PC-3 (cell line): Measurements from ENCODE around the gene AFF3. TPM values are rescaled to one million over a fixed set of nuclear protein-coding genes. Genes with fewer than 3 reads are reported as not detected.

Experiments used
- ATAC-seq: fragments of 200-7000 bp; cut with Tn5 transposase; 2 replicates; pipeline ENCODE4 v1.9.1; 2020; ENCODE audit warnings: mild to moderate bottlenecking, moderate library complexity
- BruUV-seq: library from RNA; stranded (reverse); fragments of 400-500 nt; replicated peaks from 2 replicates; lab custom pipeline; 2021; lab: Mats Ljungman, UMichigan
- CTCF ChIA-PET: fragments of 300-600 bp; sonication (Branson Sonifier 250); formaldehyde crosslinking; loops from one replicate; lab custom pipeline; 2022; ENCODE audit warnings: antibody characterized with exemption; lab: Charles Lee
- POLR2A ChIA-PET: fragments of 300-600 bp; sonication (Branson Sonifier 250); formaldehyde crosslinking; loops from one replicate; lab custom pipeline; 2022; ENCODE audit warnings: antibody characterized with exemption; ENCODE audit not compliant: unreplicated experiment; lab: Charles Lee
- DNase-seq: peaks from one replicate; pipeline ENCODE4 v3.0.0-alpha.2; 2015
- H2AFZ ChIP-seq: fragments of 300-600 bp; sonication (generic); 2 replicates; pipeline ENCODE4 v1.6.0; 2016; ENCODE audit warnings: antibody characterized with exemption, low read length
- H3F3A ChIP-seq: fragments of 300-600 bp; sonication (generic); one replicate; pipeline ENCODE4 v1.6.0; 2017; ENCODE audit warnings: antibody characterized with exemption, low read length, control low read depth, mild to moderate bottlenecking; ENCODE audit not compliant: unreplicated experiment
- H3K27ac ChIP-seq: fragments of 300-600 bp; sonication (generic); 2 replicates; pipeline ENCODE4 v1.5.1; 2016; ENCODE audit warnings: mild to moderate bottlenecking, low read length
- H3K27me3 ChIP-seq: fragments of 300-600 bp; sonication (generic); 2 replicates; pipeline ENCODE4 v1.6.1; 2016; ENCODE audit warnings: low read length, mixed read lengths
- H3K36me3 ChIP-seq: fragments of 300-600 bp; sonication (generic); 2 replicates; pipeline ENCODE4 v1.6.1; 2016; ENCODE audit warnings: low read depth, mixed run types, low read length, mixed read lengths
- H3K4me1 ChIP-seq: fragments of 300-600 bp; sonication (generic); 2 replicates; pipeline ENCODE4 v1.5.1; 2016; ENCODE audit warnings: low read length; ENCODE audit not compliant: insufficient read depth
- H3K4me2 ChIP-seq: fragments of 300-600 bp; sonication (generic); 2 replicates; pipeline ENCODE4 v1.6.0; 2016; ENCODE audit warnings: low read length
- H3K4me3 ChIP-seq: fragments of 300-600 bp; sonication (generic); 2 replicates; pipeline ENCODE4 v1.5.1; 2016; ENCODE audit warnings: mild to moderate bottlenecking, low read length, mixed read lengths
- H3K79me2 ChIP-seq: fragments of 300-600 bp; sonication (generic); 2 replicates; pipeline ENCODE4 v1.6.1; 2017; ENCODE audit warnings: low read length, mixed read lengths
- H3K9ac ChIP-seq: fragments of 300-600 bp; sonication (generic); 2 replicates; pipeline ENCODE4 v1.6.0; 2016; ENCODE audit warnings: mild to moderate bottlenecking, low read length
- H3K9me2 ChIP-seq: fragments of 300-600 bp; sonication (generic); replicated peaks from 2 replicates; pipeline ENCODE4 v1.6.1; 2016; ENCODE audit warnings: mixed run types, low read length, mixed read lengths
- H3K9me3 ChIP-seq: fragments of 300-600 bp; sonication (generic); 2 replicates; pipeline ENCODE4 v1.6.1; 2016; ENCODE audit warnings: low read length, mixed read lengths
- H4K20me1 ChIP-seq: fragments of 300-600 bp; sonication (generic); 2 replicates; pipeline ENCODE4 v1.6.1; 2016; ENCODE audit warnings: low read length, mixed read lengths
- EZH2 ChIP-seq: fragments of 300-600 bp; sonication (generic); IDR thresholded peaks from one replicate; pipeline ENCODE4 v1.6.1; 2017; ENCODE audit warnings: antibody characterized with exemption, mild to moderate bottlenecking, low read length; ENCODE audit not compliant: unreplicated experiment
- EZH2phosphoT487 ChIP-seq: fragments of 300-600 bp; sonication (generic); IDR thresholded peaks from 2 replicates; pipeline ENCODE4 v1.6.1; 2018; ENCODE audit warnings: mild to moderate bottlenecking, antibody characterized with exemption, low read length, borderline replicate concordance
- intact Hi-C: fragments of 100-400 bp; cut with micrococcal nuclease; formaldehyde crosslinking; loops from 2 replicates; pipeline ENCODE4 v1.9.0; 2023
- total RNA-seq: library from RNA; depleted of rRNA; stranded (reverse); fragments of >200 nt; gene quantifications from 2 replicates; pipeline ENCODE4 v1.2.3, GENCODE V29; 2014
- TF ChIP-seq, protein P1 (sequence below): fragments of 300-600 bp; sonication (generic); conservative IDR thresholded peaks from 2 replicates; pipeline ENCODE4 v1.5.1; 2017; ENCODE audit warnings: antibody characterized with exemption, low read depth, mild to moderate bottlenecking, low read length

AFF3 gene
- total RNA-seq, 1 experiment from 2014 or later = 0.04 TPM

DNA sequence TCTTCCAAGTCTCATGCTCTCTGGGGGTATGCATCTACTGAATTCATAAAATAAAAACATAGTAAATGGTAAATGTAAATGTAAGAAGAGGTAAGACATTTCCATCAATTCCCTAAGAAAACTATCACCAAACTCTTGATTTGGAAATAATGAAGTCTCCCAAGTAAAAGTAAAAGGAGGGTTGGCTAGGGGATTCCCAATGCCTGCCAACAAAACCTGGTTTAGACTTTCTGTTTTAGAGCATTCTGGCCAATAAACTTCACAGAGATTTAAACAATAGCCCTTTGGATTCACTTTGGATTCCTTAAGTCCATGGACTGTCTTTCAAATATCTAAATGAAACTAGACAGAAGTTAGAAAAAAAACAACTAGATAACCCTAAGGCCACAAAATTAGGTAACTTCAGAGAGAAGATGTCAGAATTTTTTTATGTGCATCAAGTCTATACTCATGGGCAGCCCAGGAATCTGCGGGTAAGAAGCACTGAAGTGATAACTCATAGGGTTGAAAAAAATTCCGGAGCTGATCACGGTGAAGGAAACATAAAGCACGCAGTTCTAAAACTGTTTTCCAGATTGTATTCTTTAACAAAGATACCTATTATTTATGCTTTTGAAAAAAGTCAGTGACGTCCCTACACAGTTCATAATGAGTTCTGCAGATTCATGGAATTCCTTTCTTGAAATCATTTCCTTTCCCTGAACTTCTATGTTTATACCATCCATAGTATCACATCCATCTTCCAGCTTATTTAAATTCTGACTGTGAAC is 263.6 kb downstream of the AFF3 start:
- no peak for ATAC-seq
- Histone ChIP-seq H3K36me3 (no peaks in the 10 kb centered on the region), H3K9me2 (no peaks in the 10 kb centered on the region), H3K27ac (no peak overlapping the region), H3K4me1 (peaks cover 39% of the 10 kb centered on the region), H3K79me2 (no peaks in the 10 kb centered on the region), H3K9ac (no peak overlapping the region), H3K4me3 (no peak overlapping the region), H3K4me2 (no peak overlapping the region; the same call in 1 of the 2 replicates), H4K20me1 (no peaks in the 10 kb centered on the region), H2AFZ (no peak overlapping the region), H3K9me3 (no peaks in the 10 kb centered on the region), H3F3A (no peaks in the 10 kb centered on the region), H3K27me3 (no peaks in the 10 kb centered on the region)
- ChIA-PET CTCF (no interaction called here), POLR2A (no interaction called here)
- intact Hi-C loops = no loop called here
- TF ChIP-seq EZH2phosphoT487 (no peak), EZH2 (no peak)
- TF ChIP-seq, protein P1, sequence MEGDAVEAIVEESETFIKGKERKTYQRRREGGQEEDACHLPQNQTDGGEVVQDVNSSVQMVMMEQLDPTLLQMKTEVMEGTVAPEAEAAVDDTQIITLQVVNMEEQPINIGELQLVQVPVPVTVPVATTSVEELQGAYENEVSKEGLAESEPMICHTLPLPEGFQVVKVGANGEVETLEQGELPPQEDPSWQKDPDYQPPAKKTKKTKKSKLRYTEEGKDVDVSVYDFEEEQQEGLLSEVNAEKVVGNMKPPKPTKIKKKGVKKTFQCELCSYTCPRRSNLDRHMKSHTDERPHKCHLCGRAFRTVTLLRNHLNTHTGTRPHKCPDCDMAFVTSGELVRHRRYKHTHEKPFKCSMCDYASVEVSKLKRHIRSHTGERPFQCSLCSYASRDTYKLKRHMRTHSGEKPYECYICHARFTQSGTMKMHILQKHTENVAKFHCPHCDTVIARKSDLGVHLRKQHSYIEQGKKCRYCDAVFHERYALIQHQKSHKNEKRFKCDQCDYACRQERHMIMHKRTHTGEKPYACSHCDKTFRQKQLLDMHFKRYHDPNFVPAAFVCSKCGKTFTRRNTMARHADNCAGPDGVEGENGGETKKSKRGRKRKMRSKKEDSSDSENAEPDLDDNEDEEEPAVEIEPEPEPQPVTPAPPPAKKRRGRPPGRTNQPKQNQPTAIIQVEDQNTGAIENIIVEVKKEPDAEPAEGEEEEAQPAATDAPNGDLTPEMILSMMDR = no peak
- no peak for DNase-seq
- BruUV-seq = no TSS peak

DNA sequence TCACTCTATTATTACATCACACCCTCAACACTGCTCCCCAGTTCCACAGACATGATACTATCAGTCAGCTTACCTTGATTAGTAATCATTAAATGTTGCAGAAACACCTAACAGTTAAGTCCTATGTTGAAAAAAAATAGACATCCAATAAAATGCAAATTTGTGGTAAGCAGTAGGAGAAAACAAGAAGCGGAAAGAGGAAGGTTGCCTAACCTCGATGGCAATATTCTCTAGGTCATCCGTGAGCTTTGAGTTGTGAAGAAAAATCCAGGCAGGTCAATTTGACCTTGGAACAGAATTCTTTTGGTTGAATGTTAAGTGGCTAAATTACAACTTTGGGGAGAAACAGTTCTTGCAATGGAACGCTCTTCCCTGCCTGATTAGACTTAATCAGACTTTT is 264.4 kb downstream of the AFF3 start:
- intact Hi-C loops = no loop called here
- POLR2A ChIA-PET = no interaction called here
- H3K79me2 ChIP-seq = no peaks in the 10 kb centered on the region
- no peak overlapping the region for H2AFZ ChIP-seq
- no peaks in the 10 kb centered on the region for H4K20me1 ChIP-seq
- no TSS peak for BruUV-seq
- no peaks in the 10 kb centered on the region for H3K36me3 ChIP-seq
- H3K4me3 ChIP-seq = no peak overlapping the region
- no peak for ATAC-seq
- peaks cover 33% of the 10 kb centered on the region for H3K4me1 ChIP-seq
- no peaks in the 10 kb centered on the region for H3K9me3 ChIP-seq
- no peaks in the 10 kb centered on the region for H3K9me2 ChIP-seq
- no peak for DNase-seq
- no peaks in the 10 kb centered on the region for H3K27me3 ChIP-seq
- H3K27ac ChIP-seq = no peak overlapping the region
- no peak overlapping the region for H3K9ac ChIP-seq
- no peaks in the 10 kb centered on the region for H3F3A ChIP-seq
- H3K4me2 ChIP-seq = no peak overlapping the region
- CTCF ChIA-PET = no interaction called here
- TF ChIP-seq EZH2phosphoT487 = no peak
- TF ChIP-seq, protein P1 = no peak

DNA sequence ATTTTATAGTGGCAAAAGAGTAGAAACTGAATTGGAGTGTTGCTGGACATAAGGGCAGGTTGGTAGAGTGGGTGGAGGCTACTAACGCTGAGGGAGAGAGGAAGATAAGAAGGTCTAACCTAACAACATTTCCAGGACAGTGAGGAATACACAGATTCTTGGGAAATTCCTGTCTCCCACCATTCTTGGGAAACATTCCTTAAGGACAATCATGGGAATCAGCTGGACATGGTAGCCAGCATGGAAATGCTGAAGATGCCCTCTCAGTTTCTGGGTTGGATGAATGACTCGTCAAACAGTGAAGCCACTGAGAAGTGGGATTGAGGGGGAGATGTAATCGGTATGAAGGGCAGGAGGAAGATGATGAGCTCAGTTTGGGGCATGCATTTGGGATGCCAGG is 265.4 kb downstream of the AFF3 start:
- H3K9me2 ChIP-seq = no peaks in the 10 kb centered on the region
- no peak overlapping the region for H2AFZ ChIP-seq
- H3K27ac ChIP-seq = no peak overlapping the region
- peaks cover 28% of the 10 kb centered on the region for H3K4me1 ChIP-seq
- H3K36me3 ChIP-seq = no peaks in the 10 kb centered on the region
- ATAC-seq = no peak
- H3K79me2 ChIP-seq = no peaks in the 10 kb centered on the region
- no TSS peak for BruUV-seq
- no peaks in the 10 kb centered on the region for H4K20me1 ChIP-seq
- no peaks in the 10 kb centered on the region for H3K9me3 ChIP-seq
- ChIA-PET POLR2A (no interaction called here), CTCF (no interaction called here)
- H3K4me3 ChIP-seq = no peak overlapping the region
- intact Hi-C loops = no loop called here
- no peak for TF ChIP-seq EZH2phosphoT487
- no peak for TF ChIP-seq EZH2
- TF ChIP-seq, protein P1 = no peak
- DNase-seq = no peak
- H3K9ac ChIP-seq = no peak overlapping the region
- H3K4me2 ChIP-seq = no peak overlapping the region
- H3K27me3 ChIP-seq = no peaks in the 10 kb centered on the region
- no peaks in the 10 kb centered on the region for H3F3A ChIP-seq
